ENCODE measurements around the gene PET117.

GRCh38 chr20:18187020-18187419, 49.4 kb downstream of the PET117 start:
- no peak for TF ChIP-seq PATZ1 (CRISPR knock-in tag; IDR thresholded peaks at IDR 0.05; ENCODE audit: borderline replicate concordance)
- TF ChIP-seq RARB (CRISPR knock-in tag; IDR thresholded peaks at IDR 0.05): no peak
- TF ChIP-seq ZNF8 (CRISPR knock-in tag; IDR thresholded peaks at IDR 0.05): no peak
- TF ChIP-seq CSRNP3 (CRISPR knock-in tag; IDR thresholded peaks at IDR 0.05): no peak
- TF ChIP-seq ZFP3 (CRISPR knock-in tag; IDR thresholded peaks at IDR 0.05): no peak
- TF ChIP-seq ARNTL (CRISPR knock-in tag; IDR thresholded peaks at IDR 0.05; ENCODE audit: borderline replicate concordance, low read depth): no peak
- TF ChIP-seq SNAI2 (CRISPR knock-in tag; IDR thresholded peaks at IDR 0.05): no peak
- TF ChIP-seq POU6F1 (CRISPR knock-in tag; IDR thresholded peaks at IDR 0.05; ENCODE audit: borderline replicate concordance, low read depth): no peak
- TF ChIP-seq ZNF70 (CRISPR knock-in tag; IDR thresholded peaks at IDR 0.05): no peak
- TF ChIP-seq CSDC2 (CRISPR knock-in tag; IDR thresholded peaks at IDR 0.05): no peak
